TTC549 (cell line): Measurements from ENCODE around the gene NET1.
"Not testable (repeated sequence)": the region's sequence is repeated elsewhere in the genome, so short reads cannot be mapped to it uniquely, and the experiment has no call there.

Experiments used
- FAIRE-seq: peaks from 2 replicates; lab custom pipeline; 2012; peaks lifted over from hg19 to GRCh38; lab: Jason Lieb, UNC

The NET1 gene, protein sequence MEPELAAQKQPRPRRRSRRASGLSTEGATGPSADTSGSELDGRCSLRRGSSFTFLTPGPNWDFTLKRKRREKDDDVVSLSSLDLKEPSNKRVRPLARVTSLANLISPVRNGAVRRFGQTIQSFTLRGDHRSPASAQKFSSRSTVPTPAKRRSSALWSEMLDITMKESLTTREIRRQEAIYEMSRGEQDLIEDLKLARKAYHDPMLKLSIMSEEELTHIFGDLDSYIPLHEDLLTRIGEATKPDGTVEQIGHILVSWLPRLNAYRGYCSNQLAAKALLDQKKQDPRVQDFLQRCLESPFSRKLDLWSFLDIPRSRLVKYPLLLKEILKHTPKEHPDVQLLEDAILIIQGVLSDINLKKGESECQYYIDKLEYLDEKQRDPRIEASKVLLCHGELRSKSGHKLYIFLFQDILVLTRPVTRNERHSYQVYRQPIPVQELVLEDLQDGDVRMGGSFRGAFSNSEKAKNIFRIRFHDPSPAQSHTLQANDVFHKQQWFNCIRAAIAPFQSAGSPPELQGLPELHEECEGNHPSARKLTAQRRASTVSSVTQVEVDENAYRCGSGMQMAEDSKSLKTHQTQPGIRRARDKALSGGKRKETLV

DNA sequence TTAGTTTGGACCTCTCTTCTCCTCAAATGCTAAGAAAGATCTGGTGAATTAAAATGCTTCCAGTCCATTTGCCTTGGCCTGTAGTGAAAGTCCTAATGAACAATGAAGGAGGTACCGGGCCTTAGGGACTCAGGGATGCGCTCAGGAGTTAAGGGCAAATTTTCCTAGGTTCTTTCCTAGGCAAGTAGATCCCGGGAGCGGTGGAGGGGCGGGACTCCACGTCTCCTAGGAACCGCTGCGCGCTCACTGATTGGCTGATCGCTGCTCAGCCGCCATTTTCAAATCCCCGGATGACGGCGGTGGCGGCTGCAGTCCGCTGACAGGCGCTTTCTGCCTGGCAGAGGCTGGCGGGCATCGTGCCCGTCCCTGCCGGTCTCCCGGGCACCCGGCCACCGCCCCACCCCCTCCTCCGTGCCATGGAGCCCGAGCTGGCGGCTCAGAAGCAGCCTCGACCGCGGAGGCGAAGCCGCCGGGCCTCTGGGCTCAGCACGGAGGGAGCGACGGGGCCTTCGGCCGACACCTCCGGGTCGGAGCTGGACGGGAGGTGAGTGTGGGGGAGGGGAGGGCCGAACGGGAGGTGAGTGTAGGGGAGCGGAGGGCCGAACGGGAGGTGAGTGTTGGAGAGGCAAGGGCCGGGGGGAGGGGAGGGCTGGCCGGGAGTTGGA, at the start of gene NET1:
TSS of gene NET1 (plus strand) at position 281 of the 665 bp plus-strand sequence. CDS start at position 417, 136 bp downstream.
- FAIRE-seq, result no peak

DNA sequence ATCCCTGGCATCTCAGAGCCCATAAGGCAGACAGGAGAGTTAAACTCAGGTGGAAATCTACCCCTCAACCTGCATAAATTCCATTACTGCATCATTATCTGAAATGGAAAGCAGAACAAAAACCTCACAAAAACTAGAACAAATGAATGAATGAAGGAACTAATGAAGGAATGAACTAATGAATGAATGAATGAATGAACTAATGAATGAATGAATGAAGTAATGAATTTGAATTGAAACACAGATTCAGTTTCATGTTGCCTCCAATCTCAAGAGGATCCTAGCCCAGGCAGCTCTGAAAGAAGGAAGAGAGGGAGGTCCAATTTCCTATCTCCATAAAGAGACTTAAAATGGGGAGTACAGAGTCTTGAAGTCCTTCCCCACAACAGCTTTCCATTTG, 49.5 kb upstream of the NET1 start:
- no peak for FAIRE-seq

GRCh38 chr10:5364374-5364773, 48.0 kb upstream of the NET1 start:
- FAIRE-seq, result no peak

DNA sequence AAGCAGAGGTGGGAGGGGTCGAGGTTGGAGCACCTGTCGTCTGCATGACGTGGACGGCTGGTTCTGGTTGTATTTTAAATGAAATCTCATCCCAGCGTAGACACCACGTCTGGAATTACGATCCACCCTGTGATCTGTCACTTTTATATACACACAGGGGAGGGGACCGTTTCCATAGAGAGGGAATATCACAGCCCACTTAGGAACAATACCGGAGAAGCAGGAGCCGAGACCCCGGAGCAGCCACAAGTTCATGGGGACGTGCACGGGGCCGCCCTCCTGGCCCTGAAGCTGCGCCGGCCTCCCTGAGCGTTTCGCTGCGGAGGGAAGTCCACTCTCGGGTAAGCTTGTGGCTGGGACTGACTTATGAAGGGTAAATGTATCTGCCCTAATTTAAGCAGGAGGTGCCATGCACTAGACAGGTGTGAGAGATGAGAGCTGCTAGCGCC, 47.4 kb upstream of the NET1 start, which contains the start of gene UCN3:
TSS of gene UCN3 (plus strand) at position 77 of the 449 bp plus-strand sequence. CDS start 8,755 bp downstream, outside the sequence.
- no peak for FAIRE-seq

DNA sequence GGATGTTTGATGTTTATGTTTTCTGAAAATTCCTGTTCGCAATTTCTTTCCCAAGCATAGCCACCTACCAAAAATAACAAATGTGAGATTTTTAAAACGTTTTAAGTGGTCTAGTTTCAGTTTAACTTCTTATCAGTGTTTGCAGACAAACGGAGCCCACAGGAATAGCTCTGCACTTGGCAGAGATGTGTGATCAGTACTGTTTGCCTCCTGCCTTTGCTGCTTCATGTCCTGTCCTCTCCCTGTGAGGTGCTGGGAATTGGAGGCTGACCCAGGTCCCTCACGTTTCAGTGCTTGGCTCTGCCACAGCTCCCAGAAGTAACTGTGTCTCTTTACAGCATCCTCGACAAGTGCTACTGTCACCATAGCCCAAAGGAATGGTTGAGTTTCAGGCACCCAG, 46.4 kb upstream of the NET1 start:
- FAIRE-seq, result no peak

DNA sequence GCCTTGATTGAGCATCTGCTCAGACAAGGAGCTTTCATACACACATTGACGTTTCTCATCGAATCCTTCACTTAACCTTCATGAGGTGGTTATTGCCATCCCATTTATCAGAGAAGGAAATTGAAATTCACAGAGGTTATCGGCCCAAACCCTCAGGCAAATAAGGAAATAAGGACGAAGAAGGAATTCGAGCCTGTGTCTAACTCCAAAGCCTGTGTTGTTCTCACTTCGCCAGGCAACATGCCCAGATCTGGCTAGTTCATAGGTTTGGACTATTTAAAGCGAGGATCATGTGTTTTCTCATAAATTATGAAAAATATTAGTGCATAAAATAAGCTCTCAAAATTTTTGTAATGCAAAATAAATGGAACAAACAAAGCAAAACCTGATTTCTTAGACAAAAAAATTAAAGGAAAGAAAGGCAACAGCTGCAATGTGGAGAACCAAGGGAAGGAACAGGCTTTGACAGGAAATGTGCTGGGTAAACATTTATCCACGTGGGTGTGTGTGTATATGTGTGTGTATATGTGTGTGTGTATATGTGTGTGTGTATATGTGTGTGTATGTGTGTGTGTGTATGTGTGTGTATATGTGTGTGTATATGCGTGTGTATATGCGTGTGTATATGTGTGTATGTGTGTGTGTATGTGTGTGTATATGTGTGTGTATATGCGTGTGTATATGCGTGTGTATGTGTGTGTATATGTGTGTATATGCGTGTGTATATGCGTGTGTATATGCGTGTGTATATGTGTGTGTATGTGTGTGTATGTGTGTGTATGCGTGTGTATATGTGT, 42.8 kb upstream of the NET1 start:
- no peak for FAIRE-seq

GRCh38 chr10:5370493-5371352, 41.6 kb upstream of the NET1 start:
- FAIRE-seq, result no peak

DNA sequence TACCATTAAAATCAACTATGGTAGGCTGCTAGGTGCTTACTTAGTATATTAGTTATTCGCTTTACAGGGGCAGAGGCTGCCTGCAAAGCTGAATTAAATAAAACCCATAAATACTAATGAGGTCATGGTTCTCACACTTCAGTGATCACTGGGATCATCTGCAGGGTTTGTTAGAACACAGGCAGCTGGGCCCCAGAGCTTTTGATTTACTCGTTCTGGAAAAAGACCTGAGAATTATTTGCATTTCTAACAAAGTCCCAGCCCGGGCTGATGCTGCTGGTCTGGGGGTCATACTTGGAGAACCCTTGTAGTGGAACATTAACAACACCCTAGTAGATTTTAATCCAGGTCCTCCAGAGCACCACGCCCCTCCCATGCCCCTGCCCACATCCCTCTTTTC, 39.0 kb upstream of the NET1 start:
- no peak for FAIRE-seq

- FAIRE-seq, result no peak
These were observed 38.3 kb upstream of the NET1 start for GRCh38 chr10:5373891-5374611.

GRCh38 chr10:5376450-5376849, 35.9 kb upstream of the NET1 start:
- no peak for FAIRE-seq

DNA sequence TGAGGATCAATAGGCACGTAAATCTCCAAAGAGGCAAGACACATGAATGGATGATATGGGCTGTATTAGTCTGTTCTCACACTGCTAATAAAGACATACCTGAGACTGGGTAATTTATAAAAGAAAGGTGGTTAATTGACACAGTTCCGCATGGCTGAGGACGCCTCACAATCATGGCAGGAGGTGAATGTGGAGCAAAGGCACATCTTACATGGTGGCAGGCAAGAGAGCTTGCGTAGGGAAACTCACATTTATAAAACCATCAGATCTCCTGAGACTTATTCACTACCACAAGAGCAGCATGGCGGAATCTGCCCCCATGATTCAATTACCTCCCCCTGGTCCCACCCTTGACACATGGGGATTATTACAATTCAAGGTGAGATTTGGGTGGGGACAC, 33.2 kb upstream of the NET1 start:
- FAIRE-seq, result not testable (repeated sequence)

DNA sequence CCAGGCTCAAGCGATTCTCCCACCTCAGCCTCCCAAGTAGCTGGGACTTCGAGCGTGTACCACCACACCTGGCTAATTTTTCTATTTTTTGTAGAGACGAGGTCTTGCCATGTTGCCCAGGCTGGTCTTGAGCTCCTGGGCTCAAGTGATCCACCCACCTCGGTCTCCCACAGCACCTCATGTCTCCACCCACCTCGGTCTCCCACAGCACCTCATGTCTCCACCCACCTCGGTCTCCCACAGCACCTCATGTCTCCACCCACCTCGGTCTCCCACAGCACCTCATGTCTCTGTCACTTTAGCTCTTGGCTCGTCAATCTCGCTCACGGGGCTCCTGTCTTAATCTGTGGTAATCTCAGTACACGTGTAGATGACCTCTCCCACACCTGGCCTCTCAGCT, 32.0 kb upstream of the NET1 start:
- not testable (repeated sequence) for FAIRE-seq

- no peak for FAIRE-seq
These were observed 31.2 kb upstream of the NET1 start for GRCh38 chr10:5381187-5381586.

GRCh38 chr10:5385224-5385623, 27.1 kb upstream of the NET1 start:
- FAIRE-seq, result no peak

DNA sequence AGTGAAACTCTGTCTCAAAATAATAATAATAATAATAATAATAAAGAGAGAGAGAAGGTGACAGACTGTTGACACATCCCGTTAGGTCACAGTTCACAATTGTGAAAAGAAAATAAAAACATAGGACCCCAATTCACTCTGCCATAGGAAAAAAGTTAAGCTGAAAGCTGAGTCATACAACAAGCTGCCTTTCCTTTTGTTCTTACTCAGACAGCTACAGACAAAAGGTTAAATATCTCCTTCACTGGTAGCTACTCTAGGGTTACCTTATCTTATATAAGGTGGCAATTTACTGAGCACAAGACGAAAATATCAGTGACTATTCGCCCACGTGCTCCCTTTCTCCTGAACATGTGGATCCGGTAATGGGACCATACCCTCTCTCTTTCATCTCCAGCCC, 25.2 kb upstream of the NET1 start:
- no peak for FAIRE-seq

DNA sequence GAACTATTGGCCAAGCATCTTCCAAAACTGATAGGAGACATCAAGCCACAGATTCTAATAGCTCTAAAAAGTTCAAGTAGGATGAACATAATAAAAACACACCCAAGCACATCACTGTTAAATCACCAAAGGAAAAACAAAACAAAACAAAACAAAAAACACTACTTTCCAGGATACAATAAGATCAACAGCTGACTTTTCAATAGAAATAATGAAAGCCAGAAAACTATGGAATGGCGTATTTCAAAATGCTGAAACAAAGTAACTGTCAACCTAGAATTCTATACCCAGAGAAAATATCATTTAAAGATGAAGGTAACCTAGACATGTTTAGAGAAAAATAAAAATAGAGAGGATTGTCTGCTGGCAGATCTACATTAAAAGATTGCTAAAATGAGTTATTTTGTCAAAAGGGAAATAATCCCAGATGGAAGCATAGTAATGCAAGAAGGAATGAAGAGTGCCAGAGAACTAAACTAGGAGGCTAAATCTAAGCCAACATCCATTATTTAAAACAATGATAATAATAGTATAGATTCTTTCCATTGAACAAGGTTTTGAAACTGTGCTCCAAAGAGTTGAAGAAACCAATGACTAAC, 21.7 kb upstream of the NET1 start:
- no peak for FAIRE-seq

- no peak for FAIRE-seq
These were observed 20.6 kb upstream of the NET1 start for GRCh38 chr10:5391790-5392189.

GRCh38 chr10:5393529-5393928, 18.8 kb upstream of the NET1 start:
- no peak for FAIRE-seq

GRCh38 chr10:5395168-5395567, 17.2 kb upstream of the NET1 start:
- FAIRE-seq, result no peak
